K562 (cell line): ENCODE results near the gene PNKD. TPM values are rescaled to one million over a fixed set of nuclear protein-coding genes. Genes with fewer than 3 reads are reported as not detected.

Experiments used
- ATAC-seq: fragments of 200-7000 bp; cut with Tn5 transposase; 3 replicates; pipeline ENCODE4 v1.9.1; 2020; ENCODE audit warnings: moderate library complexity
- BruUV-seq: library from RNA; stranded (reverse); fragments of 400-500 nt; replicated peaks from 2 replicates; lab custom pipeline; 2021; lab: Mats Ljungman, UMichigan
- CTCF ChIA-PET: fragments of 300-600 bp; formaldehyde crosslinking; extraction: SDS; loops from one replicate; lab custom pipeline; 2021; ENCODE audit warnings: low intra/inter-chr PET ratio; lab: Yijun Ruan, JAX
- POLR2A ChIA-PET: fragments of 300-600, 350-650 bp; sonication (Branson Sonifier 250); formaldehyde crosslinking; extraction: SDS; loops from one replicate; lab custom pipeline; 2021; ENCODE audit warnings: antibody characterized with exemption, inconsistent platforms; lab: Yijun Ruan, JAX
- DNase-seq, 4 experiments: peaks; one replicate each; pipeline versions ENCODE4 v3.0.0 to v3.0.0-alpha.2; 2011 to 2018; ENCODE audit warnings: low spot score in 3 of 4, mixed read lengths in 3 of 4; ENCODE audit errors: extremely low read depth in 1 of 4
- FAIRE-seq: peaks from 2 replicates; lab custom pipeline; 2011; peaks lifted over from hg19 to GRCh38; lab: Jason Lieb, UNC
- H2AFZ ChIP-seq: 2 replicates; pipeline ENCODE4 v1.6.0; 2011; ENCODE audit warnings: low read depth, low read length, control low read depth, inconsistent platforms
- H3K27ac ChIP-seq: fragments of 200-600 bp; 3 replicates; pipeline ENCODE4 v1.8.0; 2011; ENCODE audit warnings: low read depth, mild to moderate bottlenecking, control low read depth, inconsistent platforms, low read length, moderate library complexity, mixed read lengths; ENCODE audit errors: extremely low read depth
- H3K27me3 ChIP-seq, 2 experiments: fragments of 300-600 bp in 1 of 2; 2 replicates in 1 of 2; 3 replicates in 1 of 2; pipeline versions ENCODE4 v1.6.0 to v1.8.0; 2011; ENCODE audit warnings: inconsistent platforms in 2 of 2, low read length in 2 of 2, mild to moderate bottlenecking in 1 of 2, mixed read lengths in 1 of 2, moderate library complexity in 1 of 2; ENCODE audit not compliant: control insufficient read depth in 2 of 2, insufficient read depth in 2 of 2
- H3K36me3 ChIP-seq: fragments of 300-600 bp; 3 replicates; pipeline ENCODE4 v1.8.0; 2011; ENCODE audit warnings: mild to moderate bottlenecking, low read length, inconsistent platforms; ENCODE audit not compliant: control insufficient read depth, insufficient read depth
- H3K4me1 ChIP-seq, 2 experiments: fragments of 200-600 bp in 1 of 2; replicated peaks in 1 of 2; 2 replicates in 1 of 2; 3 replicates in 1 of 2; pipeline versions ENCODE4 v1.5.1 to v1.8.0; 2011; ENCODE audit warnings: inconsistent platforms in 2 of 2, low read length in 2 of 2, mild to moderate bottlenecking in 1 of 2, mixed read lengths in 1 of 2, moderate library complexity in 1 of 2; ENCODE audit not compliant: control insufficient read depth in 2 of 2, insufficient read depth in 2 of 2
- H3K4me2 ChIP-seq: 2 replicates; pipeline ENCODE4 v1.6.1; 2011; ENCODE audit warnings: low read length, control low read depth, inconsistent platforms, mixed read lengths; ENCODE audit not compliant: insufficient read depth
- H3K4me3 ChIP-seq: fragments of 200-600 bp; sonication (generic), shearing (Covaris generic); 2 replicates; pipeline ENCODE4 v1.5.1; 2016; ENCODE audit warnings: control low read depth, inconsistent platforms
- H3K79me2 ChIP-seq: fragments of 200-600 bp; 3 replicates; pipeline ENCODE4 v1.8.0; 2011; ENCODE audit warnings: low read length, inconsistent platforms; ENCODE audit not compliant: control insufficient read depth, insufficient read depth
- H3K9ac ChIP-seq, 2 experiments: 2 replicates each; pipeline versions ENCODE4 v1.6.0 to v1.6.1; 2011; ENCODE audit warnings: low read depth in 2 of 2, low read length in 2 of 2, control low read depth in 1 of 2, inconsistent platforms in 1 of 2, mild to moderate bottlenecking in 1 of 2, mixed read lengths in 1 of 2; ENCODE audit not compliant: insufficient read depth in 1 of 2
- H3K9me1 ChIP-seq: one replicate; pipeline ENCODE4 v1.6.0; 2011; ENCODE audit warnings: inconsistent platforms, mild to moderate bottlenecking, low read length, moderate library complexity; ENCODE audit not compliant: control insufficient read depth, insufficient read depth
- H3K9me3 ChIP-seq: replicated peaks from 2 replicates; pipeline ENCODE4 v1.5.1; 2011; ENCODE audit warnings: low read depth, low read length, inconsistent platforms; ENCODE audit not compliant: control insufficient read depth, insufficient read depth
- H4K20me1 ChIP-seq: replicated peaks from 2 replicates; pipeline ENCODE4 v1.6.1; 2011; ENCODE audit warnings: low read length, inconsistent platforms, mixed read lengths; ENCODE audit not compliant: control insufficient read depth, insufficient read depth
- GTF2A2 ChIP-seq: IDR thresholded peaks from 2 replicates; pipeline ENCODE4 v1.6.1; 2016; ENCODE audit warnings: mild to moderate bottlenecking, missing genetic modification characterization, missing compliant biosample characterization
- HDAC2 ChIP-seq: fragments of 450-650 bp; IDR thresholded peaks from 2 replicates; pipeline ENCODE4 v1.6.1; 2016; ENCODE audit warnings: mild to moderate bottlenecking
- HEY1 ChIP-seq: fragments of 250-450 bp; sonication (Bioruptor Pico); IDR thresholded peaks from 2 replicates; pipeline ENCODE4 v1.5.0; 2020; ENCODE audit warnings: mild to moderate bottlenecking, moderate library complexity, borderline replicate concordance
- HIVEP1 ChIP-seq: fragments of 250-450 bp; sonication (Bioruptor Pico); IDR thresholded peaks from 2 replicates; pipeline ENCODE4 v1.4.0; 2020; ENCODE audit warnings: mild to moderate bottlenecking
- IRF2 ChIP-seq: sonication (generic); formaldehyde crosslinking; IDR thresholded peaks from 2 replicates; pipeline ENCODE4 v1.8.1; 2022; ENCODE audit warnings: mild to moderate bottlenecking, missing genetic modification reagents
- LARP7 ChIP-seq: fragments of 450-650 bp; IDR thresholded peaks from 2 replicates; pipeline ENCODE4 v1.6.1; 2016
- MBD2 ChIP-seq: sonication (generic); IDR thresholded peaks from 2 replicates; pipeline ENCODE4 v1.6.1; 2016; ENCODE audit warnings: low read depth, borderline replicate concordance
- MTA3 ChIP-seq: fragments of 450-650 bp; formaldehyde crosslinking; IDR thresholded peaks from 2 replicates; pipeline ENCODE4 v1.6.1; 2017; ENCODE audit warnings: mild to moderate bottlenecking, borderline replicate concordance
- MXI1 ChIP-seq: IDR thresholded peaks from 2 replicates; pipeline ENCODE4 v1.6.1; 2011; ENCODE audit warnings: low read depth, mild to moderate bottlenecking, improper control_type of control experiment, low read length
- PHF8 ChIP-seq: fragments of 200-600 bp; sonication (generic); IDR thresholded peaks from 2 replicates; pipeline ENCODE4 v1.6.1; 2012; ENCODE audit warnings: mixed run types, mild to moderate bottlenecking, inconsistent platforms, low read length, moderate library complexity, borderline replicate concordance
- RFX5 ChIP-seq: IDR thresholded peaks from 2 replicates; pipeline ENCODE4 v1.6.1; 2011; ENCODE audit warnings: low read depth, mild to moderate bottlenecking, improper control_type of control experiment, low read length
- SMARCC2 ChIP-seq: fragments of 450-650 bp; IDR thresholded peaks from 2 replicates; pipeline ENCODE4 v1.6.1; 2017; ENCODE audit warnings: antibody characterized with exemption, moderate library complexity, mild to moderate bottlenecking, low read depth
- TARDBP ChIP-seq: fragments of 450-650 bp; IDR thresholded peaks from 2 replicates; pipeline ENCODE4 v1.6.1; 2016
- ZBTB7A ChIP-seq: IDR thresholded peaks from 2 replicates; pipeline ENCODE4 v1.6.1; 2011; ENCODE audit warnings: low read depth, mild to moderate bottlenecking, low read length, moderate library complexity, borderline replicate concordance; ENCODE audit not compliant: control insufficient read depth
- ZNF12 ChIP-seq: sonication (generic); formaldehyde crosslinking; IDR thresholded peaks from 2 replicates; pipeline ENCODE4 v1.4.0; 2020; ENCODE audit warnings: mild to moderate bottlenecking, missing genetic modification reagents
- ZNF311 ChIP-seq: fragments of 250-450 bp; sonication (Bioruptor Pico); IDR thresholded peaks from 2 replicates; pipeline ENCODE4 v1.4.0; 2020; ENCODE audit warnings: mild to moderate bottlenecking, moderate library complexity
- ZNF445 ChIP-seq: fragments of 250-450 bp; sonication (Bioruptor Pico); IDR thresholded peaks from 2 replicates; pipeline ENCODE4 v1.4.0; 2020; ENCODE audit warnings: low read depth, mild to moderate bottlenecking, moderate library complexity
- WGBS: fragments of 100-300 bp; shearing (Covaris generic); methylation state at CpG from one replicate; pipeline ENCODE4 v1.1.6; 2016; ENCODE audit warnings: low coverage, mixed read lengths; ENCODE audit not compliant: insufficient coverage; ENCODE audit errors: missing lambda C conversion rate; 5-methylcytosine and 5-hydroxymethylcytosine counted together
- in situ Hi-C: fragments of 300-500 bp; cut with MboI; formaldehyde crosslinking; loops from 4 replicates; pipeline ENCODE4 v1.15.0; 2018; ENCODE audit warnings: inconsistent platforms, mixed read lengths
- intact Hi-C: fragments of 100-400 bp; cut with micrococcal nuclease; formaldehyde crosslinking; loops from 2 replicates; pipeline ENCODE4 v1.14.2; 2022
- polyA plus RNA-seq, 8 experiments: library from polyadenylated mRNA; depleted of rRNA in 4 of 8; stranded (reverse) in 5 of 8; unstranded in 3 of 8; fragments of >200 nt; fragmentation: Nextera tagmentation in 2 of 8; fragmentation: Illumina TruSeq in 1 of 8; extraction: Ambion mirVana in 2 of 8; extraction: Trizol in 1 of 8; gene quantifications; 2 replicates each; pipeline versions ENCODE4 v1.2.1 to v1.2.3, GENCODE V29; 2011 to 2014; ENCODE audit warnings: inconsistent platforms in 1 of 8, missing spikeins in 1 of 8
- total RNA-seq, 7 experiments: library from RNA; depleted of rRNA in 6 of 7; stranded (reverse); fragments of >200 nt in 6 of 7; fragmentation: Illumina TruSeq in 2 of 7; extraction: Trizol in 2 of 7; gene quantifications; 2 replicates each; pipeline versions ENCODE4 v1.2.1 to v1.2.3, GENCODE V29; 2011 to 2021; ENCODE audit warnings: low replicate concordance in 1 of 7
- TF ChIP-seq, protein P1 (sequence below): sonication (generic); IDR thresholded peaks from 2 replicates; pipeline ENCODE4 v1.6.1; 2016
- TF ChIP-seq, protein P2 (sequence below): fragments of 450-650 bp; formaldehyde crosslinking; conservative IDR thresholded peaks from 2 replicates; pipeline ENCODE4 v1.4.0; 2022; ENCODE audit warnings: mild to moderate bottlenecking, missing genetic modification characterization

PNKD gene
- total and polyA plus RNA-seq, 9 of the 15 experiments (the other 6 are each of a cell fraction or from before 2014, with no cell fraction given) = 26.0 to 105 (median 60.1) TPM

DNA sequence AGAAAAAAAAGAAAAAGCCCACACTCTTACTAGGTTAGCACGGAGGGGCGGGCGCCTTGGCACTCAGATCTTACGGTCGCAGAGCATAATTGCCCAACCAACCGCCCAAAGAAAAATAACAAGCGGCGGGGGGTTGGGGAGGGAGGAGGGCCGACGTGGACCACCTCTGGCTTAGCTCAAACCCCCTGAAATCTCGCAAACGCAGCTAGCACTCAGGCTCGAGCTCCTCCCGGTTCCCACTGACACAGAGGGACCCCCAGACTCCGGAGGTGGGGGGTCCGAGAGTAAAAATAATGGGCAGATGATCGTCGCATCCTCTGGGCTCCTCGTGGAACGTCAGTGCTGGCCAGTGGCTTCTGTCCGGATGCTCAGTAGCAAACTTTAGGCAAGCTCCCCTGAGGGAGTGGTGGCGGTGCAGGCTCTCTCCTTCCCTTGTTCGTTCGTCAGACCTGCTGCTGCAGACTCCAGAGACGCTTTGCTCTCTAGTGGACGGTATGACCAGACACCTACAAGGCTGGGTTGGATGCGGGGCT is 98.4 kb downstream of the PNKD start:
- ChIA-PET POLR2A (interaction anchor here (0.6 to 1.5 kb wide), 2 partner anchors 26 to 33 kb away, joined by 3 to 4 read pairs; no protein-coding TSS in a partner anchor), CTCF (no interaction called here)
- Histone ChIP-seq H3K9me1 (no peaks in the 10 kb centered on the region), H3K4me3 (no peak overlapping the region), H4K20me1 (no peaks in the 10 kb centered on the region), H3K27me3 (no peaks in the 10 kb centered on the region), H3K27ac (no peak overlapping the region), H3K79me2 (peaks cover 6% of the 10 kb centered on the region; the same call in 2 of the 3 replicates), H3K36me3 (no peaks in the 10 kb centered on the region), H3K4me1 (peaks cover 6 to 22% of the 10 kb centered on the region in 2 experiments; a peak in 4 of 5 replicates), H3K4me2 (no peak overlapping the region), H3K9me3 (no peaks in the 10 kb centered on the region), H3K9ac (no peak overlapping the region), H2AFZ (no peak overlapping the region)
- FAIRE-seq (no peak), DNase-seq (peak in 1 of 4 experiments; percentile 31), ATAC-seq (0 out of 3 replicates have a peak, but pooled peaks have one; percentile 5)
- WGBS = 65% methylated on average over 14 of the region's 27 CpGs
- in situ Hi-C loops (no loop called here), intact Hi-C loops (loop anchor here (2.0 kb wide), 1 partner anchor 28 kb away; no protein-coding TSS in a partner anchor)
- TF ChIP-seq ZNF445 (CRISPR knock-in tag) (no peak), RFX5 (no peak), MBD2 (no peak), IRF2 (CRISPR knock-in tag) (no peak), ZBTB7A (no peak), SMARCC2 (no peak), TARDBP (no peak), HEY1 (CRISPR knock-in tag) (no peak), GTF2A2 (tag) (no peak), MTA3 (no peak), PHF8 (no peak), LARP7 (no peak), ZNF311 (no peak), HDAC2 (no peak), HIVEP1 (CRISPR knock-in tag) (no peak), ZNF12 (no peak), MXI1 (no peak)
- TF ChIP-seq, protein P1, sequence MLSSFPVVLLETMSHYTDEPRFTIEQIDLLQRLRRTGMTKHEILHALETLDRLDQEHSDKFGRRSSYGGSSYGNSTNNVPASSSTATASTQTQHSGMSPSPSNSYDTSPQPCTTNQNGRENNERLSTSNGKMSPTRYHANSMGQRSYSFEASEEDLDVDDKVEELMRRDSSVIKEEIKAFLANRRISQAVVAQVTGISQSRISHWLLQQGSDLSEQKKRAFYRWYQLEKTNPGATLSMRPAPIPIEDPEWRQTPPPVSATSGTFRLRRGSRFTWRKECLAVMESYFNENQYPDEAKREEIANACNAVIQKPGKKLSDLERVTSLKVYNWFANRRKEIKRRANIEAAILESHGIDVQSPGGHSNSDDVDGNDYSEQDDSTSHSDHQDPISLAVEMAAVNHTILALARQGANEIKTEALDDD = no peak
- TF ChIP-seq, protein P2, sequence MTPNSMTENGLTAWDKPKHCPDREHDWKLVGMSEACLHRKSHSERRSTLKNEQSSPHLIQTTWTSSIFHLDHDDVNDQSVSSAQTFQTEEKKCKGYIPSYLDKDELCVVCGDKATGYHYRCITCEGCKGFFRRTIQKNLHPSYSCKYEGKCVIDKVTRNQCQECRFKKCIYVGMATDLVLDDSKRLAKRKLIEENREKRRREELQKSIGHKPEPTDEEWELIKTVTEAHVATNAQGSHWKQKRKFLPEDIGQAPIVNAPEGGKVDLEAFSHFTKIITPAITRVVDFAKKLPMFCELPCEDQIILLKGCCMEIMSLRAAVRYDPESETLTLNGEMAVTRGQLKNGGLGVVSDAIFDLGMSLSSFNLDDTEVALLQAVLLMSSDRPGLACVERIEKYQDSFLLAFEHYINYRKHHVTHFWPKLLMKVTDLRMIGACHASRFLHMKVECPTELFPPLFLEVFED (CRISPR knock-in tag) = no peak
- no TSS peak for BruUV-seq
